HepG2 (cell line): ENCODE data around the gene KCNIP4. TPM values are rescaled to one million over a fixed set of nuclear protein-coding genes. Genes with fewer than 3 reads are reported as not detected.

Experiments
- ATAC-seq: fragments of 200-7000 bp; cut with Tn5 transposase; 3 replicates; pipeline ENCODE4 v1.9.1; 2020; ENCODE audit warnings: mild to moderate bottlenecking, moderate library complexity
- BruUV-seq: library from RNA; stranded (reverse); fragments of 400-500 nt; replicated peaks from 2 replicates; lab custom pipeline; 2021; lab: Mats Ljungman, UMichigan
- CTCF ChIA-PET: fragments of 300-600 bp; formaldehyde crosslinking; extraction: SDS; loops from one replicate; lab custom pipeline; 2021; ENCODE audit warnings: low total read pairs, inconsistent platforms, low intra/inter-chr PET ratio; lab: Yijun Ruan, JAX
- POLR2A ChIA-PET: fragments of 350-600 bp; sonication (Branson Sonifier 250); formaldehyde crosslinking; loops from one replicate; lab custom pipeline; 2020; ENCODE audit warnings: antibody characterized with exemption, inconsistent platforms; lab: Yijun Ruan, JAX
- DNase-seq: peaks from one replicate; pipeline ENCODE4 v3.0.0-alpha.2; 2015; ENCODE audit warnings: low spot score
- FAIRE-seq: peaks from 3 replicates; lab custom pipeline; 2011; peaks lifted over from hg19 to GRCh38; lab: Jason Lieb, UNC
- H2AFZ ChIP-seq: one replicate; pipeline ENCODE4 v1.6.1; 2011; ENCODE audit warnings: low read length, inconsistent platforms
- H3K27ac ChIP-seq: fragments of 300-600 bp; 3 replicates; pipeline ENCODE4 v1.8.0; 2011; ENCODE audit warnings: mixed run types, mild to moderate bottlenecking, mixed read lengths, low read length, inconsistent platforms; ENCODE audit not compliant: insufficient read depth; ENCODE audit errors: extremely low read length
- H3K27me3 ChIP-seq, 2 experiments: fragments of 200-600 bp in 1 of 2; 2 replicates in 1 of 2; 3 replicates in 1 of 2; pipeline versions ENCODE4 v1.6.0 to v1.8.0; 2011; ENCODE audit warnings: low read length in 2 of 2, mild to moderate bottlenecking in 2 of 2, moderate library complexity in 2 of 2, inconsistent platforms in 1 of 2; ENCODE audit not compliant: insufficient read depth in 2 of 2, control insufficient read depth in 1 of 2
- H3K36me3 ChIP-seq, 2 experiments: fragments of 200-600 bp in 1 of 2; replicated peaks in 1 of 2; 2 replicates in 1 of 2; 3 replicates in 1 of 2; pipeline versions ENCODE4 v1.5.1 to v1.8.0; 2011; ENCODE audit warnings: low read length in 2 of 2, inconsistent platforms in 1 of 2; ENCODE audit not compliant: insufficient read depth in 2 of 2, control insufficient read depth in 1 of 2
- H3K4me1 ChIP-seq: 2 replicates; pipeline ENCODE4 v1.5.1; 2012; ENCODE audit warnings: low read length, inconsistent platforms; ENCODE audit not compliant: insufficient read depth
- H3K4me2 ChIP-seq: 2 replicates; pipeline ENCODE4 v1.6.0; 2011; ENCODE audit warnings: low read depth, low read length, inconsistent platforms
- H3K4me3 ChIP-seq, 3 experiments: fragments of 200-600 bp in 1 of 3; sonication (generic), shearing (Covaris generic) in 1 of 3; replicated peaks in 1 of 3; 2 replicates each; pipeline ENCODE4 v1.5.1; 2011 to 2016; ENCODE audit warnings: low read length in 3 of 3, inconsistent platforms in 2 of 3, low read depth in 2 of 3, mild to moderate bottlenecking in 2 of 3, control low read depth in 1 of 3, mixed read lengths in 1 of 3; ENCODE audit not compliant: insufficient read depth in 1 of 3
- H3K79me2 ChIP-seq: one replicate; pipeline ENCODE4 v1.6.1; 2011; ENCODE audit warnings: low read length, inconsistent platforms; ENCODE audit not compliant: insufficient read depth
- H3K9ac ChIP-seq: 2 replicates; pipeline ENCODE4 v1.6.0; 2011; ENCODE audit warnings: mild to moderate bottlenecking, low read depth, low read length, inconsistent platforms; ENCODE audit not compliant: insufficient read depth
- H3K9me3 ChIP-seq: 2 replicates; pipeline ENCODE4 v1.5.1; 2012; ENCODE audit warnings: mild to moderate bottlenecking, low read length
- H4K20me1 ChIP-seq: 2 replicates; pipeline ENCODE4 v1.6.0; 2011; ENCODE audit warnings: inconsistent platforms, mild to moderate bottlenecking, low read length, moderate library complexity; ENCODE audit not compliant: insufficient read depth
- ELF4 ChIP-seq: sonication (generic); formaldehyde crosslinking; IDR thresholded peaks from 2 replicates; pipeline ENCODE4 v1.5.0; 2020; ENCODE audit warnings: missing genetic modification reagents, mild to moderate bottlenecking, moderate library complexity, borderline replicate concordance
- FOXJ3 ChIP-seq: sonication (generic); formaldehyde crosslinking; IDR thresholded peaks from 2 replicates; pipeline ENCODE4 v1.4.0; 2020; ENCODE audit warnings: missing genetic modification reagents, mild to moderate bottlenecking, borderline replicate concordance
- JDP2 ChIP-seq: sonication (generic); formaldehyde crosslinking; IDR thresholded peaks from 2 replicates; pipeline ENCODE4 v1.8.1; 2022; ENCODE audit warnings: missing genetic modification reagents, borderline replicate concordance
- JUNB ChIP-seq: sonication (generic); formaldehyde crosslinking; IDR thresholded peaks from 2 replicates; pipeline ENCODE4 v1.8.0; 2022; ENCODE audit warnings: missing genetic modification reagents, mild to moderate bottlenecking, borderline replicate concordance
- MAX ChIP-seq: IDR thresholded peaks from 2 replicates; pipeline ENCODE4 v1.6.1; 2012; ENCODE audit warnings: inconsistent platforms
- PHF20 ChIP-seq: sonication (generic); formaldehyde crosslinking; IDR thresholded peaks from 2 replicates; pipeline ENCODE4 v1.5.0; 2020; ENCODE audit warnings: mild to moderate bottlenecking, missing genetic modification reagents
- RAD51 ChIP-seq: fragments of 450-650 bp; IDR thresholded peaks from 2 replicates; pipeline ENCODE4 v1.6.1; 2016; ENCODE audit warnings: borderline replicate concordance
- SETDB1 ChIP-seq: sonication (generic); formaldehyde crosslinking; IDR thresholded peaks from 2 replicates; pipeline ENCODE4 v1.5.1; 2020; ENCODE audit warnings: missing genetic modification reagents, mild to moderate bottlenecking, borderline replicate concordance
- SNAI1 ChIP-seq: sonication (generic); formaldehyde crosslinking; IDR thresholded peaks from 2 replicates; pipeline ENCODE4 v1.5.0; 2020; ENCODE audit warnings: mild to moderate bottlenecking, missing genetic modification reagents, borderline replicate concordance
- TSC22D2 ChIP-seq: sonication (generic); formaldehyde crosslinking; IDR thresholded peaks from 2 replicates; pipeline ENCODE4 v1.5.1; 2020; ENCODE audit warnings: missing genetic modification reagents, mild to moderate bottlenecking, borderline replicate concordance
- ZNF143 ChIP-seq: sonication (generic); formaldehyde crosslinking; IDR thresholded peaks from 2 replicates; pipeline ENCODE4 v1.4.0; 2020; ENCODE audit warnings: missing genetic modification reagents
- ZNF24 ChIP-seq: fragments of 450-650 bp; IDR thresholded peaks from 2 replicates; pipeline ENCODE4 v1.6.1; 2017; ENCODE audit warnings: antibody characterized with exemption, mild to moderate bottlenecking
- ZNF572 ChIP-seq: sonication (generic); formaldehyde crosslinking; IDR thresholded peaks from 2 replicates; pipeline ENCODE4 v1.5.1; 2020; ENCODE audit warnings: mild to moderate bottlenecking, missing genetic modification reagents
- ZNF576 ChIP-seq: sonication (generic); formaldehyde crosslinking; IDR thresholded peaks from 2 replicates; pipeline ENCODE4 v1.4.0; 2020; ENCODE audit warnings: mild to moderate bottlenecking, missing genetic modification reagents
- ZNF703 ChIP-seq: sonication (generic); formaldehyde crosslinking; IDR thresholded peaks from 2 replicates; pipeline ENCODE4 v1.5.1; 2020; ENCODE audit warnings: missing genetic modification reagents, mild to moderate bottlenecking, moderate library complexity, borderline replicate concordance
- WGBS: methylation state at CpG from one replicate; pipeline ENCODE4 v1.1.6; 2017; ENCODE audit warnings: low lambda C conversion rate; 5-methylcytosine and 5-hydroxymethylcytosine counted together
- in situ Hi-C: cut with HindIII; loops from 2 replicates; pipeline ENCODE4 v1.10.0; 2017; ENCODE audit warnings: low pct_unique_long_range_greater_than_20kb; ENCODE audit not compliant: extremely low pct_ligation_motif_present
- intact Hi-C: fragments of 100-400 bp; cut with micrococcal nuclease; formaldehyde crosslinking; loops from one replicate; pipeline ENCODE4 v1.10.0; 2022; ENCODE audit not compliant: unreplicated experiment
- polyA plus RNA-seq, 8 experiments: library from polyadenylated mRNA; depleted of rRNA in 3 of 8; stranded (reverse) in 7 of 8; unstranded in 1 of 8; fragments of >200 nt; fragmentation: Illumina TruSeq in 4 of 8; extraction: Trizol in 4 of 8; gene quantifications; 2 replicates each; pipeline versions ENCODE4 v1.2.1 to v1.2.3, GENCODE V29; 2011 to 2016; ENCODE audit warnings: low read depth in 4 of 8, missing spikeins in 1 of 8, mixed read lengths in 1 of 8; ENCODE audit not compliant: insufficient read depth in 1 of 8
- total RNA-seq, 5 experiments: library from RNA; depleted of rRNA; stranded (reverse); fragments of >200 nt; fragmentation: Illumina TruSeq; extraction: Trizol; gene quantifications; 2 replicates each; pipeline ENCODE4 v1.2.3, GENCODE V29; 2016; ENCODE audit warnings: low read depth in 1 of 5

KCNIP4 gene
- total and polyA plus RNA-seq, 2 of the 13 experiments (the other 11 are each of a cell fraction or from before 2014, with no cell fraction given): 0.09 TPM; not detected in 1

GRCh38 chr4:20984576-20984836 lies 964.1 kb downstream of the KCNIP4 start:
- 25% methylated on average over 13 of the region's 13 CpGs for WGBS
- no peak for FAIRE-seq
- Histone ChIP-seq H3K36me3 (no peaks in the 10 kb centered on the region), H4K20me1 (no peaks in the 10 kb centered on the region), H3K9ac (no peak overlapping the region), H3K4me3 (no peak overlapping the region)
- intact Hi-C loops: no loop called here
- TF ChIP-seq ZNF576: no peak
- no peak for TF ChIP-seq JDP2
- no peak for TF ChIP-seq TSC22D2 (CRISPR knock-in tag)
- TF ChIP-seq ZNF703 (CRISPR knock-in tag): no peak
- no peak for TF ChIP-seq RAD51
- no peak for TF ChIP-seq JUNB (CRISPR knock-in tag)
- TF ChIP-seq ELF4 (CRISPR knock-in tag): no peak
- TF ChIP-seq ZNF24: no peak
- no peak for TF ChIP-seq MAX
- TF ChIP-seq ZNF143 (CRISPR knock-in tag): no peak
- no peak for TF ChIP-seq SETDB1 (CRISPR knock-in tag)
- TF ChIP-seq SNAI1: no peak
- no peak for TF ChIP-seq ZNF572 (CRISPR knock-in tag)
- TF ChIP-seq PHF20 (CRISPR knock-in tag): no peak
- TF ChIP-seq FOXJ3 (CRISPR knock-in tag): no peak
- TF ChIP-seq, all 625 proteins: peak for 0
- no peak for ATAC-seq
- Histone ChIP-seq H3K27ac (no peak overlapping the region), H2AFZ (no peak overlapping the region), H3K27me3 (no peaks in the 10 kb centered on the region), H3K79me2 (no peaks in the 10 kb centered on the region), H3K4me2 (no peak overlapping the region), H3K4me1 (no peaks in the 10 kb centered on the region), H3K9me3 (no peaks in the 10 kb centered on the region; the same call in 1 of the 2 replicates)
- in situ Hi-C loops: no loop called here
- no TSS peak for BruUV-seq
- ChIA-PET CTCF (no interaction called here), POLR2A (no interaction called here)
- no peak for DNase-seq
